ENCODE measurements around the gene CDYL. TPM values are rescaled to one million over a fixed set of nuclear protein-coding genes. Genes with fewer than 3 reads are reported as not detected.

The CDYL gene
- total RNA-seq, 1 experiment from 2014 or later, result 38.4 TPM

GRCh38 chr6:4939241-4939640, 163.0 kb downstream of the CDYL start:
- no TSS peak for BruUV-seq (replicated peaks)
- ChIA-PET POLR2A (ENCODE audit: unreplicated experiment) (no interaction called here), CTCF (no interaction called here)
- Histone ChIP-seq H3K4me1 (ENCODE audit: insufficient read depth, low read length) (peaks cover 30% of the 10 kb centered on the region), H4K20me1 (ENCODE audit: low read length) (0 out of 2 replicates have a peak, but pooled peaks cover 4% of the 10 kb centered on the region), H3K4me3 (ENCODE audit: low read length) (no peak overlapping the region), H3K4me2 (ENCODE audit: low read length) (no peak overlapping the region), H3K27me3 (ENCODE audit: low read length) (no peaks in the 10 kb centered on the region), H3F3A (ENCODE audit: low read length, unreplicated experiment) (no peaks in the 10 kb centered on the region), H2AFZ (ENCODE audit: low read length) (no peak overlapping the region), H3K36me3 (ENCODE audit: low read depth, low read length) (0 out of 2 replicates have a peak, but pooled peaks cover 3% of the 10 kb centered on the region), H3K79me2 (ENCODE audit: low read length) (0 out of 2 replicates have a peak, but pooled peaks cover 3% of the 10 kb centered on the region), H3K9me3 (ENCODE audit: low read length) (no peaks in the 10 kb centered on the region), H3K27ac (ENCODE audit: low read length) (no peak overlapping the region), H3K9me2 (replicated peaks; ENCODE audit: low read length) (no peaks in the 10 kb centered on the region), H3K9ac (ENCODE audit: low read length) (no peak overlapping the region)
- no peak for TF ChIP-seq EZH2phosphoT487 (IDR thresholded peaks at IDR 0.05; ENCODE audit: borderline replicate concordance, low read length)
- TF ChIP-seq, protein P1, sequence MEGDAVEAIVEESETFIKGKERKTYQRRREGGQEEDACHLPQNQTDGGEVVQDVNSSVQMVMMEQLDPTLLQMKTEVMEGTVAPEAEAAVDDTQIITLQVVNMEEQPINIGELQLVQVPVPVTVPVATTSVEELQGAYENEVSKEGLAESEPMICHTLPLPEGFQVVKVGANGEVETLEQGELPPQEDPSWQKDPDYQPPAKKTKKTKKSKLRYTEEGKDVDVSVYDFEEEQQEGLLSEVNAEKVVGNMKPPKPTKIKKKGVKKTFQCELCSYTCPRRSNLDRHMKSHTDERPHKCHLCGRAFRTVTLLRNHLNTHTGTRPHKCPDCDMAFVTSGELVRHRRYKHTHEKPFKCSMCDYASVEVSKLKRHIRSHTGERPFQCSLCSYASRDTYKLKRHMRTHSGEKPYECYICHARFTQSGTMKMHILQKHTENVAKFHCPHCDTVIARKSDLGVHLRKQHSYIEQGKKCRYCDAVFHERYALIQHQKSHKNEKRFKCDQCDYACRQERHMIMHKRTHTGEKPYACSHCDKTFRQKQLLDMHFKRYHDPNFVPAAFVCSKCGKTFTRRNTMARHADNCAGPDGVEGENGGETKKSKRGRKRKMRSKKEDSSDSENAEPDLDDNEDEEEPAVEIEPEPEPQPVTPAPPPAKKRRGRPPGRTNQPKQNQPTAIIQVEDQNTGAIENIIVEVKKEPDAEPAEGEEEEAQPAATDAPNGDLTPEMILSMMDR (conservative IDR thresholded peaks at IDR 0.05; ENCODE audit: low read depth, low read length), result no peak
- no peak for TF ChIP-seq EZH2 (IDR thresholded peaks at IDR 0.05; ENCODE audit: low read length, unreplicated experiment)
- no peak for DNase-seq
- ATAC-seq, result no peak
- intact Hi-C loops (cut with micrococcal nuclease), result loop anchor here (5.0 kb wide), 2 partner anchors 82 to 132 kb away; no protein-coding TSS in a partner anchor

GRCh38 chr6:4940416-4940815, 164.2 kb downstream of the CDYL start:
- Histone ChIP-seq H4K20me1 (ENCODE audit: low read length) (0 out of 2 replicates have a peak, but pooled peaks cover 4% of the 10 kb centered on the region), H2AFZ (ENCODE audit: low read length) (no peak overlapping the region), H3K4me2 (ENCODE audit: low read length) (no peak overlapping the region), H3F3A (ENCODE audit: low read length, unreplicated experiment) (no peaks in the 10 kb centered on the region), H3K9me2 (replicated peaks; ENCODE audit: low read length) (no peaks in the 10 kb centered on the region), H3K4me3 (ENCODE audit: low read length) (no peak overlapping the region), H3K4me1 (ENCODE audit: insufficient read depth, low read length) (peaks cover 30% of the 10 kb centered on the region), H3K9me3 (ENCODE audit: low read length) (no peaks in the 10 kb centered on the region), H3K27ac (ENCODE audit: low read length) (no peak overlapping the region), H3K27me3 (ENCODE audit: low read length) (no peaks in the 10 kb centered on the region), H3K36me3 (ENCODE audit: low read depth, low read length) (0 out of 2 replicates have a peak, but pooled peaks cover 3% of the 10 kb centered on the region), H3K9ac (ENCODE audit: low read length) (no peak overlapping the region), H3K79me2 (ENCODE audit: low read length) (no peaks in the 10 kb centered on the region)
- BruUV-seq (replicated peaks), result no TSS peak
- CTCF ChIA-PET, result no interaction called here
- POLR2A ChIA-PET (ENCODE audit: unreplicated experiment), result no interaction called here
- ATAC-seq (no peak), DNase-seq (peak; percentile 19)
- TF ChIP-seq EZH2phosphoT487 (IDR thresholded peaks at IDR 0.05; ENCODE audit: borderline replicate concordance, low read length), result no peak
- TF ChIP-seq, protein P1 (conservative IDR thresholded peaks at IDR 0.05; ENCODE audit: low read depth, low read length), result no peak
- TF ChIP-seq EZH2 (IDR thresholded peaks at IDR 0.05; ENCODE audit: low read length, unreplicated experiment), result no peak
- intact Hi-C loops (cut with micrococcal nuclease), result no loop called here

- intact Hi-C loops (cut with micrococcal nuclease), result no loop called here
- Histone ChIP-seq H3K4me3 (ENCODE audit: low read length) (no peak overlapping the region; the same call in 1 of the 2 replicates), H3K9me3 (ENCODE audit: low read length) (no peaks in the 10 kb centered on the region), H3K9me2 (replicated peaks; ENCODE audit: low read length) (no peaks in the 10 kb centered on the region), H3K9ac (ENCODE audit: low read length) (no peak overlapping the region), H3K79me2 (ENCODE audit: low read length) (no peaks in the 10 kb centered on the region), H3F3A (ENCODE audit: low read length, unreplicated experiment) (no peaks in the 10 kb centered on the region), H2AFZ (ENCODE audit: low read length) (no peak overlapping the region), H3K27me3 (ENCODE audit: low read length) (no peaks in the 10 kb centered on the region), H4K20me1 (ENCODE audit: low read length) (0 out of 2 replicates have a peak, but pooled peaks cover 4% of the 10 kb centered on the region), H3K4me2 (ENCODE audit: low read length) (peak overlapping the region; percentile 51), H3K27ac (ENCODE audit: low read length) (peak overlapping the region; percentile 43), H3K4me1 (ENCODE audit: insufficient read depth, low read length) (peaks cover 30% of the 10 kb centered on the region), H3K36me3 (ENCODE audit: low read depth, low read length) (peaks cover 3% of the 10 kb centered on the region; the same call in 1 of the 2 replicates)
- POLR2A ChIA-PET (ENCODE audit: unreplicated experiment), result no interaction called here
- CTCF ChIA-PET, result no interaction called here
- ATAC-seq (peak; percentile 95), DNase-seq (peak; percentile 95)
- TF ChIP-seq EZH2phosphoT487 (IDR thresholded peaks at IDR 0.05; ENCODE audit: borderline replicate concordance, low read length) (no peak), EZH2 (IDR thresholded peaks at IDR 0.05; ENCODE audit: low read length, unreplicated experiment) (no peak)
- TF ChIP-seq, protein P1 (conservative IDR thresholded peaks at IDR 0.05; ENCODE audit: low read depth, low read length), result no peak
- no TSS peak for BruUV-seq (replicated peaks)
These were observed 165.8 kb downstream of the CDYL start for GRCh38 chr6:4941782-4942672.

Data from PC-3 (cell line).